GM21360 (cell line): ENCODE results near the gene IMPACT.

ENCODE experiments used
- ATAC-seq: cut with Tn5 transposase; IDR thresholded peaks from one replicate; pipeline ENCODE4 v1.9.1; 2021; ENCODE audit warnings: mild to moderate bottlenecking, moderate library complexity; ENCODE audit not compliant: unreplicated experiment

The IMPACT gene

GRCh38 chr18:24420551-24420950 lies 5.9 kb upstream of the IMPACT start:
- ATAC-seq = no peak

GRCh38 chr18:24421831-24422230 lies 4.6 kb upstream of the IMPACT start:
- no peak for ATAC-seq

- no peak for ATAC-seq
These were observed 435 bp upstream of the IMPACT start for GRCh38 chr18:24426073-24426397.

GRCh38 chr18:24427484-24427883 lies 1.0 kb downstream of the IMPACT start:
- no peak for ATAC-seq

- ATAC-seq = no peak
These were observed 2.2 kb downstream of the IMPACT start for GRCh38 chr18:24428709-24429108.

GRCh38 chr18:24429188-24429587 lies 2.7 kb downstream of the IMPACT start:
- ATAC-seq = no peak

- ATAC-seq = no peak
These were observed 6.1 kb downstream of the IMPACT start for GRCh38 chr18:24432618-24433017.

- ATAC-seq = no peak
These were observed 10.5 kb downstream of the IMPACT start for GRCh38 chr18:24436939-24437338.

GRCh38 chr18:24443870-24444269 lies 17.4 kb downstream of the IMPACT start:
- no peak for ATAC-seq

GRCh38 chr18:24446453-24446852 lies 20.0 kb downstream of the IMPACT start:
- peak; percentile 55 for ATAC-seq

- ATAC-seq = no peak
These were observed 20.6 kb downstream of the IMPACT start for GRCh38 chr18:24446953-24447538.

- no peak for ATAC-seq
These were observed 21.5 kb downstream of the IMPACT start for GRCh38 chr18:24447961-24448360.

GRCh38 chr18:24456549-24456948 lies 30.1 kb downstream of the IMPACT start:
- ATAC-seq = peak; percentile 64

GRCh38 chr18:24459772-24460171 lies 33.3 kb downstream of the IMPACT start:
- no peak for ATAC-seq

GRCh38 chr18:24460388-24460787 lies 33.9 kb downstream of the IMPACT start, which contains the start of gene HRH4:
Gene HRH4 (plus strand): TSS chr18:24460637. CDS start chr18:24460729, 92 bp downstream.
- ATAC-seq = no peak

- ATAC-seq = no peak
These were observed 35.5 kb downstream of the IMPACT start for GRCh38 chr18:24461996-24462395.

GRCh38 chr18:24462838-24463775 lies 36.6 kb downstream of the IMPACT start:
- no peak for ATAC-seq

GRCh38 chr18:24465486-24465885 lies 39.0 kb downstream of the IMPACT start:
- no peak for ATAC-seq

- ATAC-seq = no peak
These were observed 40.3 kb downstream of the IMPACT start for GRCh38 chr18:24466771-24467170.

GRCh38 chr18:24470022-24470618 lies 43.6 kb downstream of the IMPACT start:
- ATAC-seq = no peak

GRCh38 chr18:24470805-24471204 lies 44.3 kb downstream of the IMPACT start:
- no peak for ATAC-seq

GRCh38 chr18:24472591-24472990 lies 46.1 kb downstream of the IMPACT start:
- no peak for ATAC-seq
